HG02981 (cell line): Measurements from ENCODE around the gene HSPA1A.
"Not testable (repeated sequence)": the region's sequence is repeated elsewhere in the genome, so short reads cannot be mapped to it uniquely, and the experiment has no call there.

Experiments
- ATAC-seq: cut with Tn5 transposase; IDR thresholded peaks from one replicate; pipeline ENCODE4 v1.9.1; 2021; ENCODE audit warnings: mild to moderate bottlenecking, moderate library complexity; ENCODE audit not compliant: unreplicated experiment

HSPA1A gene

DNA sequence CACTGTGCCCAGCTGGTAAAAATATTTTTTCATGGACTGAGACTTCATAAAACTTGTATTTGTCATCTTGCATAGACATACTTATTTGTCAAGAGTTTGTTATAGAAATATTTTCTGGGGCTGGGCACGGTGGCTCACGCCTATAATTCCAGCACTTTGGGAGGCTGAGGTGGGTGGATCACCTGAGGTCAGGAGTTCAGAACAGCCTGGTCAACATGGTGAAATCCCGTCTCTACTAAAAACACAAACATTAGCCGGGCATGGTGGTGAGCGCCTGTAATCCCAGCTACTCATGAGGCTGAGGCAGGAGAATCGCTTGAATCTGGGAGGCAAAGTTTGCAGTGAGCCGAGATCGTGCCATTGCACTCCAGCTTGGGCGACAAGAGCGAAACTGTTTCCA, 6.7 kb upstream of the HSPA1A start:
- not testable (repeated sequence) for ATAC-seq

GRCh38 chr6:31811645-31812044, 3.7 kb upstream of the HSPA1A start:
- ATAC-seq = no peak

GRCh38 chr6:31813465-31813849, 1.9 kb upstream of the HSPA1A start:
- ATAC-seq = no peak

DNA sequence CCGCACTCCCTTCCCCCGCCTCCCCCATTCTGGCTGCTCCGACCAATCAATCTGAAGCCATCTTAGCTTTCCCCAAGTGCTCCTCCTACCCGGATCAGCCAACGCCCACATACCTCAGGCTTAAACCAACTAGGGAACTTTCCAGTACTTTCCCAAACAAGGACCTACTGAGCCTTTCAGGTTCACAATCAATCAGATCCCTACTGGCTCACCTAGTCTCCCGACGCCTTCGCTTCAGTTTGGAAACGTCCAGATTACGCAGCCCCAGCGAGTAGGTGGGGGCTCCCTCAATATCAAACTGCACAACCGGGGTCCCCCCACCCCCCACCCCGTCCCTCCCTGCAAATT, 692 bp upstream of the HSPA1A start:
- peak; percentile 41 for ATAC-seq

- not testable (repeated sequence) for ATAC-seq
Measured at GRCh38 chr6:31817133-31817928, 2.0 kb downstream of the HSPA1A start.

DNA sequence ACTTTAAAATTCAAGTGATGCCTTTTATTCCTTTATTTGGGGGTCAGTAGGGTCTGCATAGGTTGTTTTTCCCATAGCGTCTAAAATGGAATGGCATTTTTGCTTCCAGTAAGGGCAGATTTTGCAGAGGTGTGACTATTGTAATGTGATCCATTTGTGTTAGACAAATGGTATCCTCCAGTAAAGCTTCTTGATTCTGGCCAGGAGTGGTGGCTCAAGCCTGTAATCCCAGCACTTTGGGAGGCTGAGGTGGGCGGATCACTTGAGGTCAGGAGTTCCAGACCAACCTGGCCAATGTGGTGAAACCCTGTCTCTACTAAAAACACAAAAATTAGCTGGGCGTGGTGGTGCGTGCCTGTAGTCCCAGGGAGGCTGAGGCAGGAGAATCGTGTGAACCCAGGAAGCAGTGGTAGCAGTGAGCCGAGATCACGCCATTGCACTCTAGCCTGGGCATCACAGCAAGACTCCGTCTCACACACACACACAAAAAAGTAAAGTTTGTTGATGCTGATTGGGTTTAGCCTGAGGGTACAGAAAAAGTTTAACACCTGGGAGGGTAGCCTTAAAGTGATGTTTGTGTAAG, 2.7 kb downstream of the HSPA1A start:
- ATAC-seq = not testable (repeated sequence)

GRCh38 chr6:31819871-31820299, 4.5 kb downstream of the HSPA1A start:
- ATAC-seq = no peak

- not testable (repeated sequence) for ATAC-seq
Measured at GRCh38 chr6:31820399-31820798, 5.1 kb downstream of the HSPA1A start.

DNA sequence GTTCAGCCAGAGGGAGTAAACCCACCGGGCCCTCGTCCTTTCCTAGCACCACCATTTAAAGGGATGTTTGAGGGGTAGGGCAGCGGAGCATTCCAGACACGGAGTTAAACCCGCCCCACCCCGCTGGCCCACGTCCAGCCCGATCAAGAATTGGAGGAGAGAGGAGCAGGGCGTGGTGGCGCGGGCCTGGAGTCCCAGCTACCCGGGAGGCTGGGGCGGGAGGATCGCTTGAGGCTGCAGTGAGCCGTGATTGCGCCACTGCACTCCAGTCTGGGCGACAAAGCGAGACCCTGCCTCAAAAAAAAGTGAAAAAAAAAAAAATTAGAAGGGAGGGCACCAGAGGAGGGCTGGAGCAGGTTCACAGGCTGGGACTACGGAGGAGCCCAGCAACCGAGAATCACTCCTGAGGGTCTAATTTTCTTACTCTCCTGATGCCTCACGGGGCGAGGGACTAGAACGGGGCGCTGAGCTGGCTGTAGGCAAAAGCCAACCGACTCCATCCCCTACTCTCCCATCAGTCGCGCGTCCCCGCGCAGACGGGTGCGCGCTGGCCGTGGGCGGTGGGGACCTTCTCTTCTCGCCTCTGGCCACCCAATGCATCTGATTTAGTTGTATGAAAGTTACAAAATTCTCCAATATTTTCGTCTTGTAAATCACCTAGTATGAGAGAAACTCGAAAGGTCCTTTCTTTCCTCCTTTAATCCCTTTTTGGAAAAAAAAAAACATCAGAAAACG, 6.1 kb downstream of the HSPA1A start:
- no peak for ATAC-seq

- ATAC-seq = no peak
Measured at GRCh38 chr6:31822036-31822821, 6.9 kb downstream of the HSPA1A start.

- ATAC-seq = not testable (repeated sequence)
Measured at GRCh38 chr6:31823592-31824196, 8.4 kb downstream of the HSPA1A start.

- no peak for ATAC-seq
Measured at GRCh38 chr6:31825553-31825952, 10.2 kb downstream of the HSPA1A start.

DNA sequence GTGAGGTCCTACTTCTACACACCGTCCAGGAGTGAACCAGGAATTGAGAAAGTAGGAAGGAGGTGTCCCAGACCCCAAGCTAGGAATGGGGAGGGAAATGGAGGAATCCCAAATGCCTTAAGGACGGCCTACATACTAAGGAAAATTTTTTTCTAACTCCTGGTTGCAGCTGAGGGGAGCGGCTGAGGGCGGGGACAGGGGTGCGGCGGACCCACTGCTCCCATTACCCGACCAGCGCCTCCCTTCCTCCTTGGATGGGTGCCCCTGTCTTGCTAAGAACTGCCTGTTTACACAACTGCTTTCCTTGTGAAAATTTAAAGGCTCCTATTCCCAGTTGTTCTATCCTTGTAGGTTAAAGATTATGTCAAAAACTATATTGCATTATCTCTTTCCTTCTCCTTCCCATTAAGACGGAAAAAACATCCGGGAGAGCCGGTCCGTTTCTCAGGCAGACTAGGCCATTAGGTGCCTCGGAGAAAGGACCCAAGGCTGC, 11.5 kb downstream of the HSPA1A start:
- peak; percentile 7 for ATAC-seq

- peak; percentile 62 for ATAC-seq
Measured at GRCh38 chr6:31827286-31828079, 12.1 kb downstream of the HSPA1A start, which contains the start of gene HSPA1B. Gene HSPA1B, plus strand, starts transcription at chr6:31827738. Its CDS starts 213 bp downstream, at chr6:31827951.

DNA sequence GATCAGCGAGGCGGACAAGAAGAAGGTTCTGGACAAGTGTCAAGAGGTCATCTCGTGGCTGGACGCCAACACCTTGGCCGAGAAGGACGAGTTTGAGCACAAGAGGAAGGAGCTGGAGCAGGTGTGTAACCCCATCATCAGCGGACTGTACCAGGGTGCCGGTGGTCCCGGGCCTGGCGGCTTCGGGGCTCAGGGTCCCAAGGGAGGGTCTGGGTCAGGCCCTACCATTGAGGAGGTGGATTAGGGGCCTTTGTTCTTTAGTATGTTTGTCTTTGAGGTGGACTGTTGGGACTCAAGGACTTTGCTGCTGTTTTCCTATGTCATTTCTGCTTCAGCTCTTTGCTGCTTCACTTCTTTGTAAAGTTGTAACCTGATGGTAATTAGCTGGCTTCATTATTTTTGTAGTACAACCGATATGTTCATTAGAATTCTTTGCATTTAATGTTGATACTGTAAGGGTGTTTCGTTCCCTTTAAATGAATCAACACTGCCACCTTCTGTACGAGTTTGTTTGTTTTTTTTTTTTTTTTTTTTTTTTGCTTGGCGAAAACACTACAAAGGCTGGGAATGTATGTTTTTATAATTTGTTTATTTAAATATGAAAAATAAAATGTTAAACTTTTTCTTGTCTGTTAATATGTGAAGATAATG, 14.4 kb downstream of the HSPA1A start:
- ATAC-seq = no peak

- ATAC-seq = no peak
Measured at GRCh38 chr6:31830886-31831335, 15.6 kb downstream of the HSPA1A start.

DNA sequence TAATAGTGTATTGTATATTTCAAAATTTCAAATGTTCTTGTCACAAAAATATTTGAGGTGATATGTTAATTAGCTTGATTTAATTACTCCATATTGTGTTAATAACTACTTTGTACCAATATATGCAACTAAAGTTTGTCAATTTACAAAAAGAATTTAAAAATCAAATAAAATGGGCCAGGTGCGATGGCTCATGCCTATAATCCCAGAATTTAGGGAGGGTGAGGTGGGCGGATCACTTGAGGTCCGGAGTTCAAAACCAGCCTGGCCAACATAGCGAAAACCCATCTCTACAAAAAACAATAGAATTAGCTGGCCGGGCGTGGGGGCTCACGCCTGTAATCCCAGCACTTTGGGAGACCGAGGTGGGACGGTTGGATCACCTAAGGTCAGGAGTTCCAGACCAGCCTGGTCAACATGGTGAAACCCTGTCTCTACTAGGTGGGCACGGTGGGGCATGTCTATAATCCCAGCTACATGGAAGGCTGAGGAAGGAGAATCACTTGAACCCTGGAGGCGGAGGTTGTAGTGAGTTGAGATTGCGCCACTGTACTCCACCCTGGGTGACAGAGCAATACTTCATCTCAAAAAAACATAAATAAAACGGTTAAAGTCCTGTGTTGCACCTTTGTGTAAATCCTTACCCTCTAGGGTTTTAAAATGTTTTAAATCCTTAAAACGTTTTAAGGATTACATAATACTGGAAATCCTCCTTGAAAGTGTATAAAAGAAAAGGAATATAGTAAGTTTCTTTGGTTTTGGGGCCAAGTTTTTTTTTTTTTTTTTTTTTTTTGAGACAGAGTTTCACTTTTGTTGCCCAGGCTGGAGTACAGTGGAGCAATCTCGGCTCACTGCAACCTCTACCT, 16.2 kb downstream of the HSPA1A start:
- ATAC-seq = no peak
